WERI-Rb-1 (cell line): ENCODE measurements around the gene LYPD5.
"Not testable (repeated sequence)": the region's sequence is repeated elsewhere in the genome, so short reads cannot be mapped to it uniquely, and the experiment has no call there.

ENCODE experiments used
- DNase-seq: peaks from one replicate; pipeline ENCODE4 v3.0.0-alpha.2; 2020
- H3K27ac ChIP-seq: fragments of 250-450 bp; sonication (Bioruptor Pico); 2 replicates; pipeline ENCODE4 v1.5.1; 2020; ENCODE audit warnings: mild to moderate bottlenecking, moderate library complexity
- H3K27me3 ChIP-seq: fragments of 250-450 bp; sonication (Bioruptor Pico); 2 replicates; pipeline ENCODE4 v1.5.1; 2021; ENCODE audit warnings: mild to moderate bottlenecking, low read depth, moderate library complexity; ENCODE audit not compliant: insufficient read depth, severe bottlenecking
- H3K36me3 ChIP-seq: fragments of 250-450 bp; sonication (Bioruptor Pico); 2 replicates; pipeline ENCODE4 v1.5.1; 2020; ENCODE audit warnings: mild to moderate bottlenecking, moderate library complexity
- H3K4me3 ChIP-seq: 2 replicates; pipeline ENCODE4 v1.5.1; 2011; ENCODE audit warnings: low read depth, mild to moderate bottlenecking, control low read depth, low read length
- H3K9me3 ChIP-seq: fragments of 250-450 bp; sonication (Bioruptor Pico); 2 replicates; pipeline ENCODE4 v1.5.1; 2021; ENCODE audit warnings: mild to moderate bottlenecking, moderate library complexity; ENCODE audit not compliant: severe bottlenecking
- CTCF ChIP-seq: IDR thresholded peaks from 2 replicates; pipeline ENCODE4 v1.5.1; 2011; ENCODE audit warnings: low read depth, mild to moderate bottlenecking, control low read depth, inconsistent platforms, low read length

The LYPD5 gene

GRCh38 chr19:43807651-43808050, 5.4 kb upstream of the LYPD5 start:
- H3K27ac ChIP-seq: no peak overlapping the region
- H3K27me3 ChIP-seq: no peaks in the 10 kb centered on the region
- DNase-seq: no peak
- H3K9me3 ChIP-seq: no peaks in the 10 kb centered on the region
- no peaks in the 10 kb centered on the region for H3K36me3 ChIP-seq
- H3K4me3 ChIP-seq: no peak overlapping the region
- TF ChIP-seq CTCF: no peak

- no peak for DNase-seq
- Histone ChIP-seq H3K27me3 (no peaks in the 10 kb centered on the region), H3K9me3 (no peaks in the 10 kb centered on the region), H3K4me3 (no peak overlapping the region), H3K27ac (no peak overlapping the region), H3K36me3 (no peaks in the 10 kb centered on the region)
- no peak for TF ChIP-seq CTCF
Measured at GRCh38 chr19:43806848-43807247, 4.6 kb upstream of the LYPD5 start.

- DNase-seq, H3K27me3 ChIP-seq: not testable (repeated sequence)
Measured at GRCh38 chr19:43806401-43806800, 4.2 kb upstream of the LYPD5 start.

GRCh38 chr19:43804432-43804831, 2.2 kb upstream of the LYPD5 start:
- no peaks in the 10 kb centered on the region for H3K9me3 ChIP-seq
- TF ChIP-seq CTCF: no peak
- DNase-seq: no peak
- H3K4me3 ChIP-seq: no peak overlapping the region
- H3K27me3 ChIP-seq: no peaks in the 10 kb centered on the region
- H3K36me3 ChIP-seq: no peaks in the 10 kb centered on the region
- no peak overlapping the region for H3K27ac ChIP-seq

More at GRCh38 chr19:43806401-43806800, 4.2 kb upstream of the LYPD5 start:
- H3K27ac ChIP-seq, H3K4me3 ChIP-seq, H3K9me3 ChIP-seq, H3K36me3 ChIP-seq: not testable (repeated sequence)

GRCh38 chr19:43799502-43800142, 2.6 kb downstream of the LYPD5 start:
- no peaks in the 10 kb centered on the region for H3K27me3 ChIP-seq
- H3K27ac ChIP-seq: no peak overlapping the region
- peaks cover 3% of the 10 kb centered on the region for H3K9me3 ChIP-seq
- no peaks in the 10 kb centered on the region for H3K36me3 ChIP-seq
- DNase-seq: no peak
- H3K4me3 ChIP-seq: no peak overlapping the region
- no peak for TF ChIP-seq CTCF

- Histone ChIP-seq H3K4me3 (peak overlapping the region; percentile 45), H3K36me3 (no peaks in the 10 kb centered on the region), H3K27ac (no peak overlapping the region), H3K9me3 (peaks cover 3% of the 10 kb centered on the region), H3K27me3 (no peaks in the 10 kb centered on the region)
- DNase-seq: peak; percentile 51
- no peak for TF ChIP-seq CTCF
Measured at GRCh38 chr19:43798546-43799409, 3.5 kb downstream of the LYPD5 start.
